GM12878 (cell line): Measurements from ENCODE around the gene ASS1. TPM values are rescaled to one million over a fixed set of nuclear protein-coding genes. Genes with fewer than 3 reads are reported as not detected.

ENCODE experiments used
- ATAC-seq: fragments of 200-7000 bp; cut with Tn5 transposase; 3 replicates; pipeline ENCODE4 v1.9.1; 2020; ENCODE audit warnings: mild to moderate bottlenecking, moderate library complexity
- BruUV-seq: library from RNA; stranded (reverse); fragments of 400-500 nt; replicated peaks from 2 replicates; lab custom pipeline; 2021; lab: Mats Ljungman, UMichigan
- CTCF ChIA-PET: fragments of 300-600 bp; sonication (Branson Sonifier 250); formaldehyde crosslinking; extraction: SDS; loops from one replicate; lab custom pipeline; 2021; ENCODE audit warnings: inconsistent platforms; lab: Yijun Ruan, JAX
- POLR2A ChIA-PET: fragments of 350-600 bp; formaldehyde crosslinking; extraction: SDS; loops from one replicate; lab custom pipeline; 2021; ENCODE audit warnings: inconsistent platforms; lab: Charles Lee
- RAD21 ChIA-PET: fragments of 300-600 bp; sonication (Branson Sonifier 250); formaldehyde crosslinking; loops from one replicate; lab custom pipeline; 2023; ENCODE audit warnings: antibody characterized with exemption; ENCODE audit not compliant: unreplicated experiment; lab: Charles Lee
- SMC1A ChIA-PET: fragments of 300-600 bp; sonication (Branson Sonifier 250); formaldehyde crosslinking; loops from one replicate; lab custom pipeline; 2023; ENCODE audit not compliant: unreplicated experiment, uncharacterized antibody; lab: Charles Lee
- DNase-seq: peaks from one replicate; pipeline ENCODE4 v3.0.0-alpha.2; 2011; ENCODE audit warnings: low read depth, low spot score
- FAIRE-seq: peaks from 3 replicates; lab custom pipeline; 2011; peaks lifted over from hg19 to GRCh38; lab: Jason Lieb, UNC
- H2AFZ ChIP-seq: 2 replicates; pipeline ENCODE4 v1.6.0; 2011; ENCODE audit warnings: low read depth, low read length, control low read depth; ENCODE audit not compliant: control insufficient read depth
- H3K27ac ChIP-seq: 2 replicates; pipeline ENCODE4 v1.5.1; 2011; ENCODE audit warnings: control low read depth; ENCODE audit not compliant: control insufficient read depth, insufficient read depth
- H3K27me3 ChIP-seq, 2 experiments: replicated peaks in 1 of 2; 2 replicates each; pipeline versions ENCODE4 v1.6.0 to v1.6.1; 2011; ENCODE audit warnings: low read length in 1 of 2; ENCODE audit not compliant: control insufficient read depth in 2 of 2, insufficient read depth in 2 of 2
- H3K36me3 ChIP-seq, 2 experiments: 2 replicates each; pipeline ENCODE4 v1.5.1; 2011; ENCODE audit warnings: low read length in 1 of 2; ENCODE audit not compliant: control insufficient read depth in 2 of 2, insufficient read depth in 2 of 2
- H3K4me1 ChIP-seq: 2 replicates; pipeline ENCODE4 v1.6.1; 2011; ENCODE audit warnings: mild to moderate bottlenecking, low read length, moderate library complexity, mixed read lengths; ENCODE audit not compliant: control insufficient read depth, insufficient read depth
- H3K4me2 ChIP-seq: 2 replicates; pipeline ENCODE4 v1.6.0; 2011; ENCODE audit warnings: control low read depth; ENCODE audit not compliant: control insufficient read depth, insufficient read depth
- H3K4me3 ChIP-seq: fragments of 200-600 bp; sonication (generic); 2 replicates; pipeline ENCODE4 v1.5.1; 2016
- H3K79me2 ChIP-seq: 2 replicates; pipeline ENCODE4 v1.6.0; 2011; ENCODE audit warnings: low read length; ENCODE audit not compliant: control insufficient read depth, insufficient read depth
- H3K9ac ChIP-seq: 2 replicates; pipeline ENCODE4 v1.8.0; 2011; ENCODE audit warnings: low read length, control low read depth, mixed read lengths; ENCODE audit not compliant: control insufficient read depth, insufficient read depth
- H3K9me3 ChIP-seq: replicated peaks from 3 replicates; pipeline ENCODE4 v1.5.1; 2011; ENCODE audit warnings: mild to moderate bottlenecking, low read length; ENCODE audit not compliant: control insufficient read depth, insufficient read depth
- H4K20me1 ChIP-seq: 2 replicates; pipeline ENCODE4 v1.6.0; 2011; ENCODE audit not compliant: control insufficient read depth, insufficient read depth
- ASH2L ChIP-seq: fragments of 300-600, 200-600 bp; sonication (generic); IDR thresholded peaks from 2 replicates; pipeline ENCODE4 v1.6.1; 2017; ENCODE audit warnings: low read depth, mild to moderate bottlenecking, borderline replicate concordance
- BHLHE40 ChIP-seq, 2 experiments: fragments of 450-650 bp in 1 of 2; IDR thresholded peaks; 2 replicates each; pipeline ENCODE4 v1.6.1; 2011 to 2017; ENCODE audit warnings: low read depth in 2 of 2, borderline replicate concordance in 1 of 2, improper control_type of control experiment in 1 of 2, low read length in 1 of 2, mild to moderate bottlenecking in 1 of 2
- BRCA1 ChIP-seq: IDR thresholded peaks from 2 replicates; pipeline ENCODE4 v1.6.1; 2011; ENCODE audit warnings: low read depth, low read length, improper control_type of control experiment
- CBX3 ChIP-seq: fragments of 200-600 bp; sonication (generic); IDR thresholded peaks from 2 replicates; pipeline ENCODE4 v1.6.1; 2016; ENCODE audit warnings: low read depth, borderline replicate concordance
- FOXK2 ChIP-seq: fragments of 450-650 bp; IDR thresholded peaks from 2 replicates; pipeline ENCODE4 v1.6.1; 2017; ENCODE audit warnings: mild to moderate bottlenecking, moderate library complexity
- SIX5 ChIP-seq: IDR thresholded peaks from 2 replicates; pipeline ENCODE4 v1.6.1; 2011; ENCODE audit warnings: mild to moderate bottlenecking, low read depth, low read length, moderate library complexity; ENCODE audit not compliant: severe bottlenecking
- SKIL ChIP-seq: fragments of 450-650 bp; IDR thresholded peaks from 2 replicates; pipeline ENCODE4 v1.6.1; 2017; ENCODE audit warnings: mild to moderate bottlenecking, low read depth, inconsistent platforms; ENCODE audit not compliant: poor library complexity, severe bottlenecking
- TAF1 ChIP-seq: IDR thresholded peaks from 2 replicates; pipeline ENCODE4 v1.6.1; 2011; ENCODE audit warnings: mild to moderate bottlenecking, low read depth, low read length, borderline replicate concordance
- WGBS: methylation state at CpG from one replicate; pipeline ENCODE4 v1.1.6; 2016; ENCODE audit warnings: low lambda C conversion rate; ENCODE audit not compliant: insufficient replicate concordance, insufficient coverage; ENCODE audit errors: missing lambda C conversion rate; 5-methylcytosine and 5-hydroxymethylcytosine counted together
- in situ Hi-C: fragments of 300-500 bp; cut with MboI; formaldehyde crosslinking; loops from 9 replicates; pipeline ENCODE4 v1.14.3; 2018; ENCODE audit warnings: mixed read lengths
- intact Hi-C: fragments of 100-400 bp; cut with micrococcal nuclease; formaldehyde crosslinking; loops from one replicate; pipeline ENCODE4 v1.14.2; 2022; ENCODE audit not compliant: unreplicated experiment
- polyA plus RNA-seq, 11 experiments: library from polyadenylated mRNA; depleted of rRNA in 4 of 11; unstranded in 6 of 11; stranded (reverse) in 5 of 11; fragments of >200 nt; fragmentation: Nextera tagmentation in 4 of 11; fragmentation: Illumina TruSeq in 1 of 11; extraction: Ambion mirVana in 4 of 11; extraction: Trizol in 1 of 11; gene quantifications; 1 replicate in 1 of 11; 2 replicates in 10 of 11; pipeline versions ENCODE4 v1.2.1 to v1.2.3, GENCODE V29; 2011 to 2016; ENCODE audit warnings: inconsistent platforms in 2 of 11, missing spikeins in 2 of 11, low read depth in 1 of 11
- total RNA-seq, 4 experiments: library from RNA; depleted of rRNA in 3 of 4; stranded (reverse); fragments of >200 nt in 3 of 4; fragmentation: Illumina TruSeq in 1 of 4; extraction: Trizol in 1 of 4; gene quantifications; 2 replicates each; pipeline versions ENCODE4 v1.2.1 to v1.2.3, GENCODE V29; 2013 to 2021
- TF ChIP-seq, protein P1 (sequence below): IDR thresholded peaks from 2 replicates; pipeline ENCODE4 v1.6.1; 2011; ENCODE audit warnings: low read depth, mild to moderate bottlenecking, low read length, moderate library complexity, borderline replicate concordance; ENCODE audit errors: extremely low read depth

The ASS1 gene
- total and polyA plus RNA-seq, 10 of the 15 experiments (the other 5 are each of a cell fraction or from before 2014, with no cell fraction given), result 0.10 to 6.1 (median 0.28) TPM; not detected in 3

DNA sequence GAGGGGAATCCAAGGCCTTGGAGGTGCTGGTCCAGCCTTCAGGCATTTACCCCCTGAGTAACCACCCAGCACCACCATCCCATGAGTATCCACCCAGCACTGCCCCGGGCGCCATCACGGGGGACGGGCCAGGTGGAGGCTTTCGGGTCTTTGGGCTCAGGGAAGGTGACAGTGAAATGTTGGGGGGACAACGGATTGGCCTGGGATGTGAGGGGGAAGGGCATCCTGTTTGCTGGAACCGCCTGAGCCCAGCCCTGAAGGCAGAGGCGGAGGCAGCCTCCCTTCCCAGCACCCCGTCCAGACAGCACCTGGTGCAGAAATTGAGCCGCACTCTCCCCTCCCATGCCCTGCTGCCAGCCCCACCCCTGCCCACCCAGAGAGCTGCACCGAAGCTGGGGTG, 17.0 kb downstream of the ASS1 start:
- no TSS peak for BruUV-seq
- no peak for FAIRE-seq
- no peak overlapping the region for H3K4me3 ChIP-seq
- no peak overlapping the region for H3K4me2 ChIP-seq
- no peaks in the 10 kb centered on the region for H4K20me1 ChIP-seq
- TF ChIP-seq TAF1 (no peak), BHLHE40 (IDR thresholded peaks at IDR 0.05; ENCODE audit: borderline replicate concordance in 1 of 2, low read depth in 2 of 2, low read length in 1 of 2) (no peak), FOXK2 (no peak), ASH2L (no peak), CBX3 (no peak), SKIL (no peak), SIX5 (no peak), BRCA1 (no peak)
- TF ChIP-seq, protein P1, sequence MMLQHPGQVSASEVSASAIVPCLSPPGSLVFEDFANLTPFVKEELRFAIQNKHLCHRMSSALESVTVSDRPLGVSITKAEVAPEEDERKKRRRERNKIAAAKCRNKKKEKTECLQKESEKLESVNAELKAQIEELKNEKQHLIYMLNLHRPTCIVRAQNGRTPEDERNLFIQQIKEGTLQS, result no peak
- RAD21 ChIA-PET, result interaction anchor here (1.5 kb wide), 1 partner anchor 221 kb away, joined by 13 read pairs; no protein-coding TSS in a partner anchor
- no peaks in the 10 kb centered on the region for H3K36me3 ChIP-seq
- POLR2A ChIA-PET, result no interaction called here
- no peaks in the 10 kb centered on the region for H3K4me1 ChIP-seq
- H3K9me3 ChIP-seq, result no peaks in the 10 kb centered on the region
- H3K27me3 ChIP-seq, result peaks cover 0 to 2% of the 10 kb centered on the region in 2 experiments; a peak in 2 of 4 replicates
- in situ Hi-C loops (no loop called here), intact Hi-C loops (loop anchor here (1.0 kb wide), 1 partner anchor 221 kb away; no protein-coding TSS in a partner anchor)
- no peak overlapping the region for H3K9ac ChIP-seq
- H3K79me2 ChIP-seq, result no peaks in the 10 kb centered on the region
- 25% methylated on average over 11 of the region's 11 CpGs for WGBS
- SMC1A ChIA-PET, result interaction anchor here (2.2 kb wide), 1 partner anchor 220 kb away, joined by 7 read pairs; no protein-coding TSS in a partner anchor
- DNase-seq, result no peak
- no peak for ATAC-seq
- CTCF ChIA-PET, result interaction anchor here (1.2 to 9.4 kb wide), 2 partner anchors 14 to 220 kb away, joined by 3 to 111 read pairs; no protein-coding TSS in a partner anchor
- no peak overlapping the region for H2AFZ ChIP-seq
- H3K27ac ChIP-seq, result no peak overlapping the region
